ENCODE results near the gene HBS1L. TPM values are rescaled to one million over a fixed set of nuclear protein-coding genes. Genes with fewer than 3 reads are reported as not detected.

The HBS1L gene
- 120 and 171 TPM in 2 replicates for total RNA-seq (2012; rRNA removed)
- polyA plus RNA-seq (2012; rRNA removed), result 38.6 and 45.1 TPM in 2 replicates
- polyA plus RNA-seq (2012; cell fraction: cytosol; rRNA removed), result 5.3 and 9.9 TPM in 2 replicates
- polyA plus RNA-seq (2012; cell fraction: nucleus; rRNA removed; ENCODE audit: low replicate concordance), result 2.5 and 23.9 TPM in 2 replicates
- percentile 80 among the genes with signal in this experiment for Bru-seq, nascent RNA
- BruChase-seq, experiment 1, labeled RNA remaining after a 6-hour chase, result percentile 65 among the genes with signal in this experiment
- BruChase-seq, experiment 2, labeled RNA remaining after a 2-hour chase, result percentile 71 among the genes with signal in this experiment
- long read RNA-seq, full-length matches to known transcripts, result 136 of 159 reads
- long read RNA-seq, partial matches to known transcripts, result 6 of 159 reads
- long read RNA-seq, other reads (novel, unspliced or antisense), result 17 of 159 reads

- 0% methylated on average over 11 of the region's 53 CpGs; no CpG with 5 or more reads in 1 of the 2 experiments for WGBS, 2 experiments (ENCODE audit: extremely low coverage in 2 of 2, insufficient read length in 1 of 2)
- dilution Hi-C loops (cut with HindIII; ENCODE audit: low sequenced_read_pairs, unreplicated experiment), result no loop called here
- Histone ChIP-seq H3K14ac (replicated peaks; ENCODE audit: low read depth, low read length) (peak within 1 kb of the TSS; percentile 98), H2AFZ (replicated peaks; ENCODE audit: low read length, poor library complexity) (peak within 1 kb of the TSS; percentile 97), H3K4me1 (ENCODE audit: control insufficient read depth, insufficient read depth, low read length) (no peaks in the 10 kb centered on the region), H3K27me3 (ENCODE audit: control insufficient read depth, insufficient read depth, low read length) (no peaks in the 10 kb centered on the region), H3K4me2 (ENCODE audit: low read depth, low read length) (peak within 1 kb of the TSS; percentile 96), H3K23ac (ENCODE audit: low read depth, low read length) (peak within 1 kb of the TSS; percentile 94), H4K8ac (ENCODE audit: low read depth in 2 of 2, low read length in 2 of 2) (peak within 1 kb of the TSS; percentile 95 to 100), H3K79me1 (ENCODE audit: low read depth in 1 of 2, low read length in 2 of 2) (peaks cover 3 to 24% of the 10 kb centered on the region in 2 experiments; a peak in 2 of 4 replicates), H2BK5ac (ENCODE audit: low read depth, low read length, poor library complexity, severe bottlenecking) (peak within 1 kb of the TSS; percentile 86), H4K20me1 (ENCODE audit: insufficient read depth, low read length) (peaks cover 7% of the 10 kb centered on the region; the same call in 1 of the 2 replicates), H3K4ac (ENCODE audit: low read depth, low read length) (peak within 1 kb of the TSS; percentile 94), H3K18ac (ENCODE audit: low read depth, low read length) (peak within 1 kb of the TSS; percentile 62), H2BK20ac (ENCODE audit: low read depth, low read length) (no peak within 1 kb of the TSS), H2BK15ac (ENCODE audit: low read depth, low read length) (peak within 1 kb of the TSS; percentile 66; the same call in 1 of the 3 replicates), H4K5ac (ENCODE audit: low read depth, low read length) (peak within 1 kb of the TSS; percentile 94), H2BK120ac (ENCODE audit: low read depth, low read length) (peak within 1 kb of the TSS; percentile 62), H3K27ac (ENCODE audit: insufficient read depth, low read length) (peak within 1 kb of the TSS; percentile 91), H3K56ac (ENCODE audit: extremely low read depth, insufficient read depth, low read length) (peak within 1 kb of the TSS; percentile 90), H3K9ac (ENCODE audit: low read depth, low read length) (peak within 1 kb of the TSS; percentile 95), H3K36me3 (ENCODE audit: control insufficient read depth, insufficient read depth, low read length) (no peaks in the 10 kb centered on the region), H4K91ac (ENCODE audit: insufficient read depth, low read depth, low read length) (peak within 1 kb of the TSS; percentile 81), H3K4me3 (ENCODE audit: insufficient read depth, low read depth, low read length) (peak within 1 kb of the TSS; percentile 90), H2AK5ac (ENCODE audit: low read depth, low read length) (peak within 1 kb of the TSS; percentile 87), H3K9me3 (ENCODE audit: control insufficient read depth, insufficient read depth, low read length) (no peaks in the 10 kb centered on the region), H2AK9ac (replicated peaks; ENCODE audit: low read depth, low read length, poor library complexity) (peak within 1 kb of the TSS; percentile 92), H3K9me1 (ENCODE audit: insufficient read depth, low read length) (peaks cover 2% of the 10 kb centered on the region; the same call in 1 of the 2 replicates)
- ATAC-seq (ENCODE audit: low read depth) (peak; percentile 100), DNase-seq (peak; percentile 97)
- ChIA-PET POLR2A (ENCODE audit: unreplicated experiment) (interaction anchor here (0.6 kb wide), 1 partner anchor 1555 kb away, joined by 6 read pairs; no protein-coding TSS in a partner anchor), CTCF (interaction anchor here (0.5 kb wide), 1 partner anchor 171 kb away, joined by 5 read pairs; no protein-coding TSS in a partner anchor)
- no TSS peak for BruUV-seq (replicated peaks)
- intact Hi-C loops (cut with micrococcal nuclease), result no loop called here
- in situ Hi-C loops (cut with MboI; ENCODE audit: low sequenced_read_pairs), result no loop called here
- TF ChIP-seq POLR2A (IDR thresholded peaks at IDR 0.05; ENCODE audit: low read depth, low read length) (peak; percentile 91), NFE2L2 (IDR thresholded peaks at IDR 0.05; ENCODE audit: low read depth, low read length) (no peak), CTCF (conservative IDR thresholded peaks at IDR 0.05; ENCODE audit: low read depth, low read length) (no peak), SMC3 (IDR thresholded peaks at IDR 0.05; ENCODE audit: low read depth, low read length) (no peak), CHD1 (IDR thresholded peaks at IDR 0.05; ENCODE audit: low read depth, low read length) (no peak), FOS (IDR thresholded peaks at IDR 0.05; ENCODE audit: low read depth, low read length) (no peak), CEBPB (IDR thresholded peaks at IDR 0.05; ENCODE audit: low read depth, low read length) (peak; percentile 35), MAFK (IDR thresholded peaks at IDR 0.05; ENCODE audit: low read depth, low read length) (no peak), RFX5 (IDR thresholded peaks at IDR 0.05; ENCODE audit: low read depth, low read length) (no peak), RAD21 (IDR thresholded peaks at IDR 0.05; ENCODE audit: low read length) (no peak), MAZ (IDR thresholded peaks at IDR 0.05; ENCODE audit: borderline replicate concordance, low read depth, low read length) (peak; percentile 97), BHLHE40 (IDR thresholded peaks at IDR 0.05; ENCODE audit: low read depth, low read length) (no peak)
- TF ChIP-seq, protein P1, sequence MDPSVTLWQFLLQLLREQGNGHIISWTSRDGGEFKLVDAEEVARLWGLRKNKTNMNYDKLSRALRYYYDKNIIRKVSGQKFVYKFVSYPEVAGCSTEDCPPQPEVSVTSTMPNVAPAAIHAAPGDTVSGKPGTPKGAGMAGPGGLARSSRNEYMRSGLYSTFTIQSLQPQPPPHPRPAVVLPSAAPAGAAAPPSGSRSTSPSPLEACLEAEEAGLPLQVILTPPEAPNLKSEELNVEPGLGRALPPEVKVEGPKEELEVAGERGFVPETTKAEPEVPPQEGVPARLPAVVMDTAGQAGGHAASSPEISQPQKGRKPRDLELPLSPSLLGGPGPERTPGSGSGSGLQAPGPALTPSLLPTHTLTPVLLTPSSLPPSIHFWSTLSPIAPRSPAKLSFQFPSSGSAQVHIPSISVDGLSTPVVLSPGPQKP (IDR thresholded peaks at IDR 0.05; ENCODE audit: borderline replicate concordance, low read depth, low read length), result no peak
Observed at GRCh38 chr6:135054569-135055498, at the start of gene HBS1L. TSS of gene HBS1L (minus strand) at chr6:135054822. CDS start at chr6:135054691, 131 bp downstream.

All from IMR-90 (cell line).